ENCODE results near the gene HMCN1.
"Not testable (repeated sequence)": the region's sequence is repeated elsewhere in the genome, so short reads cannot be mapped to it uniquely, and the experiment has no call there.

Gene HMCN1

DNA sequence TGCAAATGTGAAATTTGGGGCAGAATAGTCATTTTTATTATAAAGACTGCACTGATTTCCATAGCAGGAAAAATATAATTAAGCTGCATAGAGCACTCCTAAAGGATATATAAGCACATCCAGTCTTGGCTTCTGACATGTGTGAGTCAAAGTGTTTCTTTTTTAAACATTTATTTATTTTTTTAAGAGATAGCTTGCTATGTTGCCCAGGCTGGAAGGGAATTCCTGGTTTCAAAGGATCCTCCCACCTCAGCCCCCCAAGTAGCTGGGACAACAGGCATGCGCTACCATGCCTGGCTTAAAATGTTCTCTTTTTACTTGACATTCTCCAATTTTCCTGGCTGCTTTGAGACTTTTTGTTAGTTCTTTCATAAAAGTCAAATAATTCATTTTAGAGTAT lies 126.1 kb downstream of the HMCN1 start:
- DNase-seq = no peak

DNA sequence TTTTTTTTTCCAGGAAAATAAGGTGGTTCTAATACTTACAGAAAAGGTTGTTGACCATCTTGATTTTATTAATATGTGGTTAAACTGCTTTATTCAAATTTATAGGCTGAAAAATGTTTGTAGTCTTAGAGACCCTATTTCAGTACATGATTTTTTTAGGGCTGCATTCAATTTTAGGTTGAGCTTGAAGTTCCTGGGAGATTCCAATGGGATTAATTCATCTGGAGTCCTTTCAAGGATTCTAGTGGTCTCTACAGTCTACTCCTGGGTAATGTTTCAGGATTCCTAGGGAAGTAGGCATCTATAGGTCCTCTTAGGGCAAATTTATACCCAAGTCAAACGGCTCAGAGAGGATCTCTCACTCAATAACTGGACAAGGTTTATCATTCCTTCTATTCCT lies 126.7 kb downstream of the HMCN1 start:
- no peak for DNase-seq

DNA sequence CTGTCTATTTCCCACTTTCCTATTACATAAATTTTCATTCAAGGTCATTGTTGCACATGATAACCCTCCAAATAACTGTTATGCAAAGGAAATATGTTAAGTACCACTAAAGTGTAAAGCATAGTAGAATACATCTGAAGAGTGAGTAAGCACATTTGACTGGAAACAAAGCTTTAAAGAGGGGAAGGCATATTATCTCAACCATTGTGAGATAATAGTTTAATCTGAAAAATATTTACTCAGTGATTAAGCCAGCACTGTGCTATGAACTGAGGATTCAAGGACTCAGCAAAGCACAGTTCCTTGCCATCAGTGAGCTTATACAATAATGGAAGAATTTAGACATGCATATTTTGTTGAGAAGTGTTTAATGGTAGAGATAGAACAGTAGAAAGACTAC lies 127.4 kb downstream of the HMCN1 start:
- DNase-seq = peak; percentile 21

DNA sequence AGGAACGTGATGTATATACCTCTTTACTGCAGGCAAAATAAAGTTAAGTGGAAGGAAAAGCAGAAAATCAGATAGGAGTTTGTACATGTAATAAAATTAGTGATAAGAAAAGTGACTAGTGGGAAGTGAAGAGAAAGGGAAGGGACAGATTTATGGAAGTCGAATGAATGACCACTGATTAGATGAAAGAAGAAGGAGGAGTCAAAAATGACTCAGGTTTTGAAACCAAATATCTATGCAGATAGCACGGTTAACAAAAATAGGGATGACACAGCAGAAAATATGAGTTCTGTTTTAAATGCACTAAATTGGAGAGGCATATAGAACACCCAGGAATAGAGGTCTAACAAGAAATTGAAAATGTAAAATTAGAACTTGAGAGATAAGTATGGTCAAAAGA lies 128.0 kb downstream of the HMCN1 start:
- DNase-seq = no peak

DNA sequence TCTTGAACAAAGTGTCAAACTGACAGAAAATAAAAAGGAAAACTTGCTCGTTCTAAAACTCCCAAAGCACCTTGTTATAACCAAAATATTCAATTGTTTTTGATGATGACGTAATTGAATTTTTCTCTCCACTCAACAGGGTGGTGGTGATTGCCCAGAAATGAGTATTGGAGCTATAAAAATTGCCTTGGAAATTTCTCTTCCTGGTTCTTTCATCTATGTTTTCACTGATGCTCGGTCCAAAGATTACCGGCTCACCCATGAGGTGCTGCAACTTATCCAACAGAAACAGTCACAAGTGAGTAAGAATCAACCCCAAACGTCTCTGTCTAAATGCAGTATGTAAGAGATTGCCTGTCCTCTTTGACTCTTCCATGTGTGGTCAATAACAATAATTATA lies 130.1 kb downstream of the HMCN1 start:
- DNase-seq = no peak

DNA sequence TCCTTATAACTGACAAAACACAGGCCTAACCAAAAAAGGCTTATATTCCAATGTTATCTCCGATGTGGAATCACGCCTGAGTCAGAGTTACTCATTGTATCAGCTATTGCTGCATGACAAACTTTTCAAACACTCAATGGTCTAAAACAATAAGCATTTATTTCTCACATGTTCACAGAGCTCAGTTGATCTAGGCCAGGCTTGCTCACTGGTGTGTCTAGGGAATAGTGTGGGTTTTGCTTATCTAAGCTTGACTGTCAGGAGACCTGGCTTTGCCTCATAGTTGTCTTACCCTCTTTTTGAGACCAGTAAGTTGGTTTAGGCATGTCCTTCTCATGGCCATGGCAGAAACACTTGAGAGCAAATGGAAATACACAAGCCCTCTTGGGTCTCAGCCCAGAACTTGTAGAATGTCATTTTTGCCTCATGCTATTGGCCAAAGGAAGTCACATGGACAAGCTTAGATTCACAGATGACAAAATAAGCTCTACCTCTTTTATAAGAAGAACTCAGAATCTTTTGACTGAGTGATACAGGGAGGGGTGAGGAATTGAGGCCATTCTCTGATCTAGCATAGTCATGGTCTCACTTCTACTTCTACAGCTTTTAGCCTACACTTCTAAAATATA lies 130.8 kb downstream of the HMCN1 start:
- no peak for DNase-seq

DNA sequence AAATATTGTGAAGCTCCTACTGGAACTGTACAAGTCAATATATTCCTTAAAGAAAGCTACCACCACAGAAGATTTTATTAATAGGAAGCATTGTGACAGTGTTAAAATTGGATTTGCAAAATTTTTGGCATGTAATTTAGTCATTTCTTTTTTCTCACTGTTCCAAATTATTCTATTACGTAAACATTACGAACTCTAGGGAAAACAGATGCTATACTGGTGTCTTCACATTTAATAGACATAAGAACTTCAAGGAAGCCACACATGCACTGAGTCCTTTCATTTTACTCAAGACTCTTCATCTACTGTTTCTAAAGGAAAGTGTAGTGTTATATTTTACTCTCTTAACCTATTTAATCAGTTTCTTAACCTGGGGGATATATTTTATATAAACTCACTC lies 135.4 kb downstream of the HMCN1 start:
- no peak for DNase-seq

DNA sequence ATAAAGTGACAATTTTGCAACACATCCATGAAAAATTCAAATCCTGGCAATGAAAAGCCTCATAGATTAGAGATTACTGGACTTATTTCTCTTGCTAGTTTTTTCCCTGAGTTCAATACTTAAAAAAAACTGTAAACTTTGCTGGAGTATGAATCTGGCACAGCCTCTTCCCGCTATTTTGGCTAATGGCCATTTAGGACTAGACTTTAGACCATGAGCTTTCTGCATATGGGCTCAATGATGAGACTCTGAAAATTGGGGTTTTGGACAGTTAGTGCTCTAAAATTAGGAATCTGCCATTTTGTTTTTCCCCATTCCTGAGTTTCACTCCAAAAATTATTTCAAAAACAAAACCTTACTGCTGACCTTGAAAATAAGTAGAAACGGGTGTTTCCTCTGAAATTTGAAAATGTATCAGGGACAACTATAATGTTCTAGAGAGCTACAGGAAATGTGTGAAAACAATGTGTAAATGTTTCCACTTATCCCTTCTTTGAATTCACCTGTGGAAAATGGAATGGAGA lies 137.5 kb downstream of the HMCN1 start:
- no peak for DNase-seq

DNA sequence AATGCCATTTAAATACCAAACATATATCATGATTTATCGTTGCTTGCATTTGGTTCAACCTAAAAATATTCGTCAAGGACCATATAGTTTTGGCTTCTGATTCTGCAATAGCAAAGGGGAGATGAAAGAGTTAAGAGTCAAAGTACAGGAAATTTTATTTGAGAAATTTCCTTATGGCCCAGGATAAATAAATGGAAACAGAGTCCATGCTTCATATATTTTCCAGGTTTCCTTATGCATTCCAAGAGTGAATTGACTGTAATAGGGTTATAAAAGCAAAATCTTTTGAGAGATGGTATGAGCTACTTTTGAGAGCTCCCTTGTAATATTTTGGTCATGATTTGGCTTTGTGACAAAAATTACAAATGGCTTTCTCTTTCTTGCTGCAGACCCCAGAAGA lies 140.1 kb downstream of the HMCN1 start:
- DNase-seq = no peak

DNA sequence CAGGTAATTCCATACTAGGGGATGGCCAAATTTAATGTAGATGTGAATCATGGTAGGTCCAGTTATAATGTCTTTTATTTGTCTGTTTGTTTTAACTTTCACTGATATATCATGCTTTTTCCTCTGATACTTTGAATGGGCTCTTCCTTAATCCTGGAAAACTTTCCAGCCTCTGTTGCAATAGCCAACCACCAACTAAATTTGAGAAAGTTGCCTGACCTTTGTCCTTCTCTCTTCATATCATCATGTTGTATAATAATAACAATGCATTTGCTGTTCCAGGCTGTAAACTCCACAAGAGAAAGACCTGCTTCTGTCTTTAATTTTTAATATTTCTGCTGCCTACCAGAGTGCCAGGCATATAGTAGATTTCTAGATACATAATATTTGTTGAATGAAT lies 146.1 kb downstream of the HMCN1 start:
- no peak for DNase-seq

DNA sequence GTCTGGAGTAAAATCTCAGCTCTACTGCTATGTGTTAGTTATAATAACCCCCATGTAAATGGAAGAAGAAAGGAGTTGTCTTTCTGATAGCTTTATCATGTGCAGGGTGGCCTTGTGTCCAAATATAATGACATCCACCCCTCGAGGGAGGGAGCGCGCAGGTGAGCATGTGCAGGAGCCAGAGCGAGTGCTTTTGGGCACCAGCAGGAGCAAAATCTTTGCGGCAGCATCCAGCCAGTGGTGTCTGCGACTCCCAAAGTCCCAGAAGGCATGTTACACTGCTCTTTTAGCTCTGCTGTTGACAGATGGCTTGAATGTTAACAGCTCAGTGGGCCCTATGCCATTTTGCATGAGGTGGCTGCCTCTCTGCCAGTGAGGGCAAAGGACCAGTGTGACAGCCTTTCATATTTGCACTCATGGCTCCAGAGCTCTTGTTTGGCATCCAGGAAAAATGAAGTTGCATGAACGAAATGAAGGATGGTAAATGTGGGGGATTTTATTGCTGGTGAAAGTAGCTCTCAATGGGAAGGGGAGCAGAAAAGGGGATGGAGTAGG lies 146.7 kb downstream of the HMCN1 start:
- DNase-seq = no peak

DNA sequence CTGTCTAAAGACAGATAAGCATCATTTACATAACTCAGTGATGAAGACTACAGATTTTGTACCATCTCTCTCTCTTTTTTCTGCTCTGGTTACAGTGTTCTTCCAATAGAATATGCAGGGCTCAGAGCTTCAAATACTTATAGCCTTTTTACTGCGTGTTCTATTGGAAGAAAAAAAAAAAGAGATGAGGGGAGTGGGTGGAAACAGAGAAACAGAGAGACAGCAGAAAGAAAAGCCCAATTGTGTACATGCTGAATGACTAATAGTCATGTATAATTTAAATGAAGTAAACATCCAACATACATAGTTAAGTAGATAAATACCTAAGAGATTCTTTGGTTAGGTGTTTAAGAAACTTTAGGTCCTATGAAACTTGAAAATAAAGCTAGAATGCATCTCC lies 151.9 kb downstream of the HMCN1 start:
- DNase-seq = no peak

DNA sequence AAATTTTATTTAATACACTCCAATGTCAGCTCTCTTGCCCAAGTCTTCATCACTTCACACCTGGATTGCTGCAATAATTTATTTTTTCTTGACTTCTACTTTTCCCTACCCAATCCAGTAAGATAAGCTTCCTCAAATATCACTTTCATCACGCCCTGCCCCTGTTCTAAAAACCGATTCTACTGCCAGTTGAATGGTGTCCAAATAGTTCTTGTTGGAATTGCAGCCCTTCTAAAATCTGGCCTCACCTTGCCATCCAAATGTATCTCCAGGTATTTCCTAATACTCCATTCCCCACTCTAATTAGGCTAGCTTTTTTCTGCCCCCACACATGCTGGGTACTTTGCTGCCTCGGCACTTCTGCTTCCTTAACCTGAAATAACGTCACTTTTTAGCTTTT lies 152.5 kb downstream of the HMCN1 start:
- no peak for DNase-seq

DNA sequence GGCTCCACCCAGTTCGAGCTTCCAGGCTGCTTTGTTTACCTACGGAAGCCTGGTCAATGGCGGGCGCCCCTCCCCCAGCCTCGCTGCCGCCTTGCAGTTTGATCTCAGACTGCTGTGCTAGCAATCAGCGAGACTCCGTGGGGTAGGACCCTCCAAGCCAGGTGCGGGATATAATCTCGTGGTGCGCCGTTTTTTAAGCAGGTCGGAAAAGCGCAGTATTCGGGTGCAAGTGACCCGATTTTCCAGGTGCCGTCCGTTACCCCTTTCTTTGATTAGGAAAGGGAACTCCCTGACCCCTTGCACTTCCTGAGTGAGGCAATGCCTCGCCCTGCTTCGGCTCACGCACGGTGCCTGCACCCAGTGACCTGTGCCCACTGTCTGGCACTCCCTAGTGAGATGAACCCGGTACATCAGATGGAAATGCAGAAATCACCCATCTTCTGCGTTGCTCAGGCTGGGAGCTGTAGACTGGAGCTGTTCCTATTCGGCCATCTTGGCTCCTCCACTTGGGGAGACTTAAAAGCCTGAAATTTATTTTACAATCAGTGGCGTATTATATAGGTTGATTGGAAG lies 158.7 kb downstream of the HMCN1 start:
- not testable (repeated sequence) for DNase-seq

DNA sequence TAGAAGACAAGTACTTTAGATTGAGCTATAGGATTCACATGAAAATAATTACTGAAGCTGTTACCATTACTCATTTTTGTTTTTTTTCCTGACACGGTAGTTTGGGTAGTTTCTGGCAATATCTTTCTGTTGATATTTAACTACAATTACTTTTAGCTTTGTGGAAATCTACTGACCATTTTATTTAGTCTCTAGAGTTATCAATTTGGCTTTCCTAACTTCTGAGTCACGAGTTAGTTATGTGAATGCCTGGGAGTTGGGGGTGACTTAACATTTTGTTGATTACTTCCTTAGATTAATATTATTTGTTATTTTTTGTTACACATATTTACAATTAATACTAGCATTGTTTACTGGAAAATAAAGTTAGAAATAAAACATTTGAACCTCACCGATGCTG lies 160.6 kb downstream of the HMCN1 start:
- DNase-seq = no peak

DNA sequence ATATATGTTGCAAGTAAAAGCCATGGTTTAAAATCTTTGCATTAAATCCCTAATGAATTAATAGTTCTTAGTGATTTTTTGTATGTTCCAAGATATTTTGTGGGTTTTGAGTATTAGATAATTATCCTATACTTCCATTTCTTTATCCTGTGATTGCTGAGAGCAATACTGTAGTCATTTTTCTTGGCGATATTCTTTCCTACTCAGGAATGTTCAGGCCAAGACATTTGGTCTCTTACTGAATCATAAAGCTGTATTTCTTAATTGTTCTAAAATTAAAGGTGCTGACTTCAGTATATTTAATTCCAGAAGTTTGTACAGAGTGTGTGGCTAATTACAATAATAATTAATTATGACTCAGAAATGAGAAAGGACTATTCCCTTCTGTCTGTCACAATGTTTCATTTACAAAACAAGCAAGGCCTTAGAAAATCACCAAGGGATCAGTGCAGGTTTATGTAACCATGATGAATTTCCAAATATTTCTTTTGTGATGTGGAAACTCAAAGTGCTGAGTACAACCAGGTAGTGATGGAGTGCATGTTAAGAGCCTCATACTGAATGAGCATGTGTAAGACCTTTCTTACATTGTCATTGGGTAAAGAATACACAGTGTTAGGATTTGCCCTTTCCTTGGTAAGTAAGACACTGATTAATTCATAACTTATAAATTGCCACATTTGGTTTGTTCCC lies 161.2 kb downstream of the HMCN1 start:
- DNase-seq = no peak

DNA sequence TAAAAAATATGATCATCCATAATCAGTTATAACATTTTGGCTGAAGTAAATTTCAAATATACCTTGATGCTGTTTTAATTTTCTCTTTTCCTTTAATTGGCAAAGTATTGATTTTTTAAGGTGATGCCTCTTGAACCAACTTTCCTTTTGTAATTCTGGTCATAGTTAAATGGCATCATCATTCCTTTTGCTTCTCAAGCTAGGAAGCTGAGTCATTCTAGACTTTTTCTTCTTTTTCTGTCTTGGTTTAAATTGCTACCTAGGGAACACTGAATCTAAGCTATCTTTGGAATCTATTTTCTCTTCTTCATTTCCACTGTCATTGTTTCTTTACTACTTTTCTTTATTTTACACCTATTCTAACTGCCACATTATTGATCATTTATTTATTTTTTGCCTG lies 162.7 kb downstream of the HMCN1 start:
- no peak for DNase-seq

DNA sequence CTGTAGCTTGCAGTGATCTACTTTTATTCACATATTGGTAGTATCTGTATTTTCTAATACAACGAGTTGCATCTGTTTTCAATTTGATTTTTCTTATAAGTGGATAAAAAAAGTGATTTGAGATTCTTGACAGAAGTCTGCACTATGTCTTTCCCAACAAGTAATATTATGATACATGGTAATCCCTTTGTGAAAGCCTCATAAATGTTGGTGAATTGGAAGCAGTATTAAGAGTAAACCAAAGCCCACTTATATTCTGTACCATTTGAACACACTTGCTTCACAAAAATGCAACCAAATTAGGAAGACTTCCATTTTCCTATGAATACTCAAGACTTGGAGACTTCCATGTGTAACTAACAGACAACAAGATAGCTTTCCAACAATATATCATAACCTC lies 172.0 kb downstream of the HMCN1 start:
- no peak for DNase-seq

DNA sequence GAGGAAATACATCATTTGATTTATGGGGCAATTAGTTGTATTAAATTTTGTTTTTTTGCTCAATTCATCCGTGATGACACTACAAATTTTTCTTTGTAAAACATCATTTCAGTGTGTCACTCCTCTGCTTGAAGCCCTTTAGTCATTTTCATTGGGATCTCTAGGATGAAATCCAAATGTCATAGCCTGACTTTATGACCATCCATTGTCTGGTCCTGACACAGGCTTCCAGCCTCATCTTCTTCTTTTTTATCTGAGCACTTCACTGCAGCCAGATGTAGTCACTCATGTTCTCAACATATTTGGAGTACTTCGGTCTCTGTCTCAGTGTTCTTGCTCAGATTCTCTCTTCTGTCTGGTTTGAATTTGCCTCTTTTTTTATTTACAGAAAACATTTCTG lies 173.1 kb downstream of the HMCN1 start:
- no peak for DNase-seq

DNA sequence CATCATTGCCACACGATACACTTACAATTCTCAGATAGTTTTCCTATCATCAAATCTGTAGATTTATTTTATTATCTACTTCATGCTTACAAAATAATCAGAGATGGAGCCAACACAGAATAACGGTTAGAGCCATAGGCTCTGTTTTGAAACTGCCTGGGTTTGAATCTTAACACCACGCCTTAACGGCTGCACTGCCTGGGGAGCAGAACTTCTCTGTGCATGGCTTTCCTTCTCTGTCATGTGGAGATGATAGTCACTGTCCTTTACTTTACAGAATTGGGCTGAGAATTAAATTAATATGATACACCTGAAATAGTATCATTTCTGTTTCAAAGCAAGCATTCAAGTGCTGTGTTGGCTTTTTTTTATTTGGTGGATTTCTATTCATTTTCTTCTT lies 177.8 kb downstream of the HMCN1 start:
- DNase-seq = no peak

DNA sequence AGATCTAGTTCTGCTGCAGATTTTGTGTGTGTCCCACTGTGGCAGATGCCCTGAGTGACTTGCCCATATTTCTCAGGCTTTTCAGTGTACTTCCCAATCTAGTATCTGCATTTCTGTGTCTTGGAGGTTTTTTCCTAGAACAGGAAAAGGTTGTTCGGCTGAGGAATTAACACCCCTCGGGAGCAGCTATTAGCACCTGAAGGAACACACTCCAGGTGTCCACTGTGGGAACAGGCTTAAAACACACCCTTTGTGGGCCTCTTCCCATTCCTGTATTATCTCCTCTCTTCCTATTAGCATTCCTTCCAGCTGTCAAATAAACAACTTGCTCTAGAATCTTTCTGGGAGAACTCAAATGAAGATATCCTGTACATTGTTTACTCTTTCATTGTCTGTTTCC lies 178.3 kb downstream of the HMCN1 start:
- DNase-seq = no peak

DNA sequence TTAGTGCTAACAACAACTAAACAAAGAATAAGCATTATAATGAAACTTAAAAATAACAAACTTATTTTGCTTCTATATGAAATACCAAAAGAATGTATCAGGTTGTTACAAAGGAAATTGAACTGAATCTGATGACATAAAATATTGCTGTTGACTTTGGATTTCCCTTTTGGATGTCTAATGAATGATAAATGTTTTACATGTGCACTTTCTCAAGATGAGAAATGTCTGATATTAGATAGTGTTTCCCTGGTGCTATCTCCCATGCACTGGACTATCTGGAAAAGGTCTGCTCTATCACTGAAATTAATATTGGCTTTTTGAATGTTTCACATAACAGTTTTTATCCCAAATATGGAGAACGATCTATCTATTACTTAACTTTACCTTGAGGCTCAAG lies 179.9 kb downstream of the HMCN1 start:
- no peak for DNase-seq

DNA sequence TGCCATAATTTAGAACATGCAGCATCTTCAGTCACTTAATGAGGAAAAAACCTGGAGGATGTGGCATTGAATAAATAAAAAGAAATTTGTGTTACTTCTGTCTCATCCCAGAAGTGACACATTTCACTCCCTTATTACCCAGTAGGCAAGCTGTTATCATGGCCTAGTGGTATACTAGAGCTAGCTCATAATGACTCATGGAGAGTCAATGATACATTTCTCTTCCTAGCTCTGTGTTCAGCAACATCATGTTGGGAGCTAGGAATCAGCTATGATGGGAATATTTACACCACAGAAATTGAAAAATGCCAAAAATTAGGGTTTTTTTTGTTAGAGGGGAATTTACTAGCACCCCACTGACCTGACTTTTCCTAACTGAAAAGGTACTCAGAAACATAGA lies 182.7 kb downstream of the HMCN1 start:
- DNase-seq = no peak

DNA sequence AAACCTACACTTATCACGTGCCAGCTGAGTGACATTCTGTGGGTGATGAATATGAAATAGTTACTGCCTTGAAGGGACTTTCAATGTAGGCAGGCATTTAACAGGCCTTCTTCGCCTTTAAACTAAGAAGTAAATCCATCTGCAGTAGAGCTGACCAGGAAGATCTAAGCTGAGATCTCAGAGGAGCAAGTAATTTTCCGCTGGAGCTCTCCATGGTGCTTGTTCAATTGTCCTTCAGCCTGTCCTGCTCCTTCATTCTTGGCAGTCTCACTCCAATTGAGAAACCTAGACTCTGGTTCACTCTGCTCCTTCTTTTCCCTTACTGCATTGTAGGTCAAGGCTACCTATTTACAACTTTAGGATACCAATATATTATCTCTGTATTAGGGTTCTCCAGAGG lies 183.5 kb downstream of the HMCN1 start:
- DNase-seq = no peak
